Stimulated activated CD8-positive, alpha-beta memory T cell treated with anti-CD3 and anti-CD28 coated beads, Interleukin-4, amount 100 ng/mL, for 4 hours (primary cell): ENCODE measurements around the gene ZNRF1.

Source experiments
- DNase-seq, 2 donors: peaks; one replicate each; pipeline ENCODE4 v3.0.0-alpha.2; 2020; ENCODE audit warnings: low read depth in 2 of 2, low spot score in 1 of 2

The ZNRF1 gene

DNA sequence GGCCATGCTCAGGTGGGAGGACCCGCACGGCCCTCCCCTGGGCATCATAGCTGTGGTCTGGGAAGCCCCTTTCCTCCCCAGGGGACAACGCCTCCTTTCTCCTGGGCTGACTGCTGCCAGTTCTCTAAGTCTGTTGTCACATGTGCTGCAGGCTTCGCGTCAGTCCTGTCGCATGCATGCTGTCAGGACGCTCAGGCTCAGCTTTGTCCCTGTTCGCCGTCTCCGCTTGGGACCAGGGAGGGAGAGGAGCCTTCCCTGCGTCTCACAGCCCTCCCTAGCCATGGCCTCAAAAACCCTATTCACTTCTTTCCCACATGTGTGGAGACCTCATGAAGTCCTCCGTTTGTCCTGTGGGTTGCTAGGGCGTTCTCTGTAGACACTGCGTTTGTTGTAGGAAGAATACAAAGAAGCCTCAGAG is 96.4 kb downstream of the ZNRF1 start:
- DNase-seq: no peak

DNA sequence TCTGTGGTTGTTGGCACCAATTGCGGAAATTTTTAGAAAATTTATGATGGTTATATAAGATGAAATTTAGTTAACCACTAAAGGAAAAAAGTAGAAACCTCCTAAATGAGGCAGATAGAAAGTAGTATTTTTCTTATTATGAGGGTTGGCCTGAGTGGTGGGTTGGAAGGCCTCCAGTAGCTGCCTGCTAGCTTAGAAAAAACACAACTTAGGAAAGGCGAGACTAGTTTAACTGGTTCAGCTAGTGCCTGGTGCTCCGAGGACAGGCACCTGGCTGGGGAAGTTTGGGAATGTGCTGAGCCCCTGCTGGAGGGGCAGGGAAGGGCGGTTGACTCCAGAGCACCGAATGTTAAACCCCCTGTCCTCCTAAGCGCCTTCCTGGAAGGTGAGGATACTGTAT is 97.8 kb downstream of the ZNRF1 start:
- no peak for DNase-seq

DNA sequence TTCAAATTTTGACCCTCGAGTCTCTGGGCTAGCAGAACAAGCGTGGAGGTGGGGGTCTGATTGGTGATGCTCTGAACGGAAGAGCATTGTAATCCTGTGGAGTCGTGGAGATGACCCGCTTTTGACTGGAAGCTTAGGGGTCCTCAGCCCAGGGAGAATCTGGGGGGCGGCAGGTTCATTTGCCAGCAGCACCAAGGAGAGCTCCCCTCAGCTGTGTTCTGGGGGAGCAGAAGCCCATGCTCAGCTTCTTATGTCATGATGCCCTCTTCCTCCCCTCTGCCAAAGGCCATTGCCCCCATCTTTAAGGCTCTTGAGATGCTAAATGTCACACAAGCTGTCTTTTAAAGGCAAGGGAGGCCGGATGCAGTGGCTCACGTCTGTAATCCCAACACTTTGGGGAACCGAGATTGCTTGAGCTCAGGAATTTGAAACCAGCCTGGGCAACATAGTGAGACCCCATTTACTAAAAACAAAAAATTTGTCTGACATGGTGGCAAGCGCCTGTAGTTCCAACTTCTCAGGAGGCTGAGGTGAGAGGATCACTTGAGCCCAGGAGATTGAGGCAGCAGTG is 98.5 kb downstream of the ZNRF1 start:
- DNase-seq: no peak

DNA sequence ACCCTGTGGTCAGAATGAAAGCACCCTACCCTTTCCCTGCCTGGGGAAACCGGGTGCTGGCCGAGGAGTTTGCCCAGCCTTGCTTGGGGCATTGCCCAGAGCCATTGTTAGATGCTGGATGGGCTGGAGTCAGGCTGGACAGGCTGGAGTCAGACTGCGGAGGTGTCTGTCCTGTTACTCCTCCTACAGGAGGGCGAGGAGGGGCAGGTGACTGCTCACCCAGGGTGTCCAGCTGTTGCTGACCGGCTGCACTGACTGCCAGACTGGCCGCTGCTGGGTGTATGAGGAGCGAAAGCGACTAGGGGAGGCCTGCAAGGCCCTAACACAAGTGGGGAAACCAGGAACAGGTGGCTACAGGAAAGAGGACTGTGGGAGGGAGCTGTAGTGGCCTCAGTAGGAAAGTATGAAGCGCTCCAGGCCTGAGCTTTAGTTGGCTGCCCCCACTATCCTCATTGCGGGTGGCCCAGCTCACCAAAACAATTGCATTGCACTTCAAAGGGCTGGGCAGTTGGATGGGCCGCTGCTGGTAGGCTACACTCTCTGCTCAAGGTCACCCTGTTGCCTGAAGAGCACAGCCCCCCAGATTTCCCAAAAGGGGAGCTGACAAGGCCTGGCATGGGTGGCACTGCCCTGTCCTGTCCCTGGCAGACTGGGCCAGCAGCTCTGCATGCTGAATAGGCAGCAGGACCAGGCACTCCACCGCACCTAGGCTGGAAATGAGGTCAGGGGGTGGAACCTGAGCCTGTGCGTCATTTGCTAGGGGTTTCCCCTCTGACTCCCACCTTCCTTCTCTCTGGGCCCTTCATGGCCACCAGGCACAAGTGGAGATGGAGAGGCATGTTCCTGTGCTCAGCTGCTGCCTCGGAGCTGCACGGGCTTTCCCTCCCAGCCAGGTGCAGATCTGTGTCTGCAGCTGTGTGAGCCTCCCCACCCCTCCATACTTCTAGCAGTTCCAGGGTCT is 99.4 kb downstream of the ZNRF1 start:
- DNase-seq: peak in 1 of 2 donors; percentile 56

DNA sequence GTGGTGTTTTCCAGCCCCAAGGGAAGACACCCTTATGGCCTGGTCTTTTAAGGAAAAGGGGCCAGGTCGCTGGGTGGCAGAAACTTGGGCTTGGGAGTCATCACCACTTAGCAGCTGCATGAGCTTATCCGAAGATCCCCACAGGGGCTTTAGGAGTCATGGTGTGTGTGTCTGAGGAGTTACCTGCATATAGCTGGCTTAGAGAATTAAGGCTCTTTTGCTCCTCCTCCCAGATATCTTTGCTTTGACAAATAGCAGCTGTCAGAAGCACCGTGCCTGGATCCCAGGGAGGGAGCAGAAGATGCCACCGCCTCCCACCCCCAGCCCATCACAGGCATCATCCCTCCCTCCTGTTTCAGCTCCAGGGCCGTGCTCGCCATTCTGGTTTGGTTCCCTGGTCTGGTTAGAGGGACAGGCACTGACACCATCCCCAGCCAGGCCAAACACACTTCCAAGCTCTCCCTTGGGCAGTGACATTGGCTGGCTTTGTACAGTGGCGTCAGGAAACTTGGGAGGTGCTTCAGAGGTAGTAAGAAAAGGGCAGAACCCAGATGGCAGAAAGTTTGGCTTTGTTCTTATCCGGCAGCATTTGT is 100.3 kb downstream of the ZNRF1 start:
- no peak for DNase-seq

DNA sequence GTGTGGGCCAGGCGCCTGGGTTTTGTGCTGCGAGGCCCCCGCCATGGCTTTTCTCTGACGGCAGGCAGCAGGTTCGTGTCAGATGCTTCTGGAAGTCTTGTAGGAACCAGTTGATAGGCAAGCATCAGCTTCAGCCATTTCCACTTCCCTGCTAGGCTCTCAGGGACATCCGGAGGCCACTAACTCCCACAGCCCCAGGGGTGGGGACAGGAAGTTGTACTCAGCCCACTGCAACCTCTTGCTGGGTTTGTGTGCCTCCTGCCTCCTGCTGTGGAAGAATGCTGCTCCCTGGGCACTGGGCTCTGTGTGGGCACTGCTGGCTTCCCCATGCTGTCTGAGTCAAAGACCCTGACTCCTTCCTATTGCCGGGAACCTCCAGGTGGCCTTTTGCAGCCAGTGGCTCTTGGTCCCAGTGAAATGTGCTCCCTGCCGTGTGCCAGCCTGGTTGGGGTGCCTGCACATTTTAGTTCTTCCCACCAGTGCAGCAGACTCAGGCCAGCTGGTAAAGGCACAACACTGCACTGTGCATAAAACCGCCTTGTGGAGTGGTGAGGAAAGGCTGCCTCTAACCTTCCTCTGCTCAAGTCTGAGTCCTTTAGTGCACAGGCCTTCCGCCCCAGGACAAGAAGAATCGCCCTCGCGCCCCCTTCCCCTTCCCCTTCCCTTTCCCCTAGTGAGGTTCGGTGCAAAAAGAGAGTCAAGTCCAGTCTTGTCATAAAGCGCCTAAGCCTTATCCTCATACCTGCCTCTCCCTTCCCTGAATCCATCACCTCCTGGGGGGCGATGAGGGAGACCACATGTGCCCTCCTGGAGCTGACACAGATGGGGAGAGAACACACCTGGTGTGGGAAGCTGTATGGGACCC is 101.1 kb downstream of the ZNRF1 start:
- DNase-seq: no peak

DNA sequence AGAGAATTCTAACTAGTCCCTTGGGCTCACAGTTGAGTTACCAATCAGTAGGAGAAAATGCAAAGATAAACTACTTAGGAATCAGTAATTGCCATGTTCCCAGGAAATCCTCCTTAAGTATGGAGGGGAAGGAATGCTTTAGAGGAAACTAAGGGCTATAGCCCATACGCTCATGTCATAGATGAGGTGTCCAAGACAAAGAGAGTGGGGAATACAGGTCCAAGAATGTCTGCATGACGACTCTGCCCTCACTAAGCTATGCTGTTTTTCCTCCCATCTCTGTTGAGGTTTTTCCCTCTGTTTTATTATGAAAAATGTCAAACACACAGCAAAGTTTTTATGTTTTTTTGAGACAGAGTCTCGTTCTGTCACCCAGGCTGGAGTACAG is 101.8 kb downstream of the ZNRF1 start:
- no peak for DNase-seq

DNA sequence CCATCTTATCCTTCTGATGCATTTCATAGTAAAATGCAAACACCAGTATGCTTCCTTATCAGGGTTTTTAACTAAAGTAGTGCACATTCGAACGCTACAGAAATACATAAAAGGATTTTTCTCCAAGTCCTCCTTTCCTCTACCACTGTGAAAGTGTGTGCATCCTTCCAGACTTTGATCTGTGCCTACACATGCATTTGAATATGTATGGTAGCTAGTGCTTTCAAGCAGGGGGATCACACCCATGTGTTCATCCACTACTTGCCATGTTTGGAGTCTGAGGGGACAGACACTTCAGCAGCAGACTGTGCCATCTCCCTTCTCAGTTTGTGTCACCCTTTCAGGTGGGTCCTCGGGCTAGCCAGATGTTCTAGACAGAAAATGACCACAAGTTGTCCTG is 102.8 kb downstream of the ZNRF1 start:
- DNase-seq: no peak

DNA sequence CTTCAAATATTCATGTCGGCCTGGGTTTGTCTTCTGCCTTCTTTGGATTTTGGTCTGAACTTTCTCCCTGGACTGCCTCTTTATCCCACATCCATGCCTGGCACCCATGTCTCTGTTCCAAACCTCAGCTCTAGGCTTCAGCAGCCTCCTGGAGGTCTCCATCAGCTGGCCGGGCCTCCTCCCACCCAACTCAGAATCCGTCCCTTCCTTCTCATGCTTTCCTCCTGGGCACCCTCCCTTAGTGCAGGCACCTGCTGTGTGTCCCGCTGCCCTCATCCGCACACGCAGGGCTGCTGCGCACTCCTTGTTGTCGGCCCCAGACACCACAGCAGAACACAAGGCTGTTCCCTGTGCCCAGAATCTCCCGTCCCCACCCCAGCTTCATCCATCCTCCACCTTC is 103.8 kb downstream of the ZNRF1 start:
- DNase-seq: no peak

DNA sequence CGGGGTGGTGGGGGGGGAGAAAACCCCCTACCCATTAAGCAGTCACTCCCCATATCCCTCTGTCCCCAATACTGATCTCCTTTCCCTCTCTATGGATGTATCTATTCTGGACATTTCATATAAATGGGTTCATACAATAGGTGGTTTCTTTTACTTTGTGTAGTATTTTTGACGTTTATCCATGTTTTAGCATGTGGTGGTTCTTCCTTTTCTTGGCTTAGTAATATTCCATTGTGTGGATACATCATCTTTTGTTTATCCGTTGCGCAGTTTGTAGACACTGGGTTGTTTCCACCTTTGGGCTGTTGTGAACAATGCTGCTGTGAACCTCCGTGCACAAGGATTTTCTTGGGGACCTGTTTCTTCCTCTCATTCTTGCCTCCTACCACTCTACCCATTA is 105.2 kb downstream of the ZNRF1 start:
- DNase-seq: no peak

DNA sequence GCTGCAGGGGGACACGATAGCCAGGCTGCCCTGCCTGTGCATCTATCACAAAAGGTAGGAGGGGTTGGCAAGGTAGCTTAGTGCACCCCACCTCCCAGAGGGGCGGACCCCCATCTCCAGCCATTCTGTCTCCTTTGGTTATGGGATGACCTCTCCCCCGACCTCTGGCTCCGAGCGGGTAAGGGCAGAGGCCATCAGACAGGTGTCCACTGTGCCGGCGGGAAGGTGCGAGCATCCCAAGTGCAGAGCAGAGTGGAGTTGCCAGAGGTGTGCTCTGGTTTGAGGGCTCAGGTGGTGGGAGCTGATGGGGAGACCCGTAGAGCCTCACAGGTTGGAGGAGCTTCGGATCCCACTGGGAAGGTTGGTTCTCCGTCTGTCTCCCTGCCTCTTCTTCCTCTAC is 106.0 kb downstream of the ZNRF1 start:
- no peak for DNase-seq

DNA sequence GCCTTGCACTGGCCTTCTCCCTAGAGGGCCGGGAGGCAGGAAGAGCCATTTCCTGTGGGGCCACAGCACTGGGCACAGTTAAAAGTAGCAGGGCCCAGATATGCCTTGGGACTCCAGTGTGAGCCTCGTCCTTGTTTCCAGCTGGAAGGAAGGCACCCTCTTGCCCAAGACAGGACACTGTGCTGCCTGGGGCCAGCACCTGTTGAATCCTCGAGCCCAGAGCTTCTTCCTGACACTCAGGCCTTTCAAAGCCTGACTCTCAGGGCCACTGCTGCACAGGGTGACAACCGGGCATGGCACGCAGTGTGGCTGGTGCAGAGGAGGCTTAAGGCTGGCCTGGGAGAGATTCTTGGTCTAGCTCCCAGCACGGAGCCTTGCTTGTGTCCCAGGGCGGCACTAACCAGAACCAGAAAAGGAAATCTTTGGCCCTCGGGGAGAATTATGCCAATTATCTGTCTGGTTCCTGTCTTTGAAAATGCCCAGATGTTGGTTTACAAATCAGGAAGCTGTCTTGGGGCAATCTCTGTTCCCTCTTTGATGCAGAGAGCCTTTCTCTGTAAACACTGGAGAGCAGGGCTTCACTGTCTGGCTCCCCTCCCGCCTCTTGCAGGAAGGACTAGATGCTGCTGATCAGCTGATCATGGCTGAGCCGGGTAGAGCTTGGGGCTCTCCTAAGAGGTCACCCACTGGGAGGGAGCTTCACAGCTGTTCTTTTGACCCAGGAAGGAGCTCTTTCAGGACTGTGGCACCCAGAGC is 106.7 kb downstream of the ZNRF1 start:
- DNase-seq: no peak

DNA sequence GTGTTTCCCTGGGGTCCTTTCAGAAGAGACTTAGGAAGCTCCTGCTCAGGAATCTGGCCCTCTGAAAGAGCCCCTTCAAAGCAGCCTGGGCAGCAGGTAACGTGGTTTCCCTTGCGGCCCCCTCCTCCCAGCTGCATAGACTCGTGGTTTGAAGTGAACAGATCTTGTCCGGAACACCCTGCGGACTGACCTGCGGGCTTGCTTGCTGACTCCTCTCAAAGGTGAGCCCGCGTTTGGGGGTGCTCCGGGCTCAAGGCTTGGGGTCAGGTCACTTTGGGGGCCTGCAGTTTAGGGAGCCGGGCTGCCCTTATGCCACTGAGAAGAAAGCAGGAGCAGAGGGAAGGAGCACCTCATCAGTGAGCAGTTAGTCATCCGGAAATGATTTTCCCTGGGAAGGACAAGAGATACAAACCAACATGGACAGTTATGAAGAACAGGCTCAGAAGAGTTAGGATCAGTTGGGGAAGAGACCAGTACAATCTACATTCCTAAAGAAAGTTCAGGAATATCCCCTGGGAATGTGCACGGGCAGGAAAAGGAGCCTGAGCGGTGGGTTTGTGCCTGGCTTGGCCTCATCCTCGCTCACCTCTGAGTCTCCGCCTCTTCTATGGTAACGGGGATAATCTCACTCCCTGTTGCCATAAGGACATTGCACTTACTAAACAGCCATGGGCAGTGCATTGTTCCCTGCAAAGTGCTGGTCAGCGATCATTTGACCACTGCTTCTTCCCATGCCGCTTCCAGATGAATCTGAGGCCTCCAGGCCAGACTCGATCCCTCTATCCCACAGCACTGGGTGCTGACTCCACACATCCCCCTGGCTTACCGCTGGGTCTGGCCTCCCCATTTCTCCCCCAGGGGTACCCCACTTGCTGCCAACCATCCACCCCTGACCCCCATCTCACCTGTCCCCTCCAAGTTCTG is 107.8 kb downstream of the ZNRF1 start:
- DNase-seq: no peak

DNA sequence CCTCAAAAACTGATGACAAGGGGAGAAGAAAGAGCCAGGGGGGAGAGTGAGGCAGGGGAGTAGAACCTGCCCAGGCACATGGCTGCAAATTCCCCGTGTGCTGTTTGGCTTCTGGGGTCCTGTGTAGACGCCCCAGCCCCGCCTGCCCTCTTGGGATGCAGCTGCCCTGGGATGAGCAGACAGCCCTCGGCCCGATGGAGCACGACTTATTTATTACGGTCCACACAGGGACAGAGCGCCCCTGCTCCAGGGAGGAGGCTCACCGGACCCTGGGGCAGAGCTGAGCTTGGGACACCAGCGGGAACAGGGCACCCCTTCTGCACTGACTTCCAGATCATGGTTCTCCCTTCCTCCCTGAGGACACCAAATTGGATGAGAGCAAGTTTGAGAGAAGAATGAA is 108.7 kb downstream of the ZNRF1 start:
- no peak for DNase-seq

DNA sequence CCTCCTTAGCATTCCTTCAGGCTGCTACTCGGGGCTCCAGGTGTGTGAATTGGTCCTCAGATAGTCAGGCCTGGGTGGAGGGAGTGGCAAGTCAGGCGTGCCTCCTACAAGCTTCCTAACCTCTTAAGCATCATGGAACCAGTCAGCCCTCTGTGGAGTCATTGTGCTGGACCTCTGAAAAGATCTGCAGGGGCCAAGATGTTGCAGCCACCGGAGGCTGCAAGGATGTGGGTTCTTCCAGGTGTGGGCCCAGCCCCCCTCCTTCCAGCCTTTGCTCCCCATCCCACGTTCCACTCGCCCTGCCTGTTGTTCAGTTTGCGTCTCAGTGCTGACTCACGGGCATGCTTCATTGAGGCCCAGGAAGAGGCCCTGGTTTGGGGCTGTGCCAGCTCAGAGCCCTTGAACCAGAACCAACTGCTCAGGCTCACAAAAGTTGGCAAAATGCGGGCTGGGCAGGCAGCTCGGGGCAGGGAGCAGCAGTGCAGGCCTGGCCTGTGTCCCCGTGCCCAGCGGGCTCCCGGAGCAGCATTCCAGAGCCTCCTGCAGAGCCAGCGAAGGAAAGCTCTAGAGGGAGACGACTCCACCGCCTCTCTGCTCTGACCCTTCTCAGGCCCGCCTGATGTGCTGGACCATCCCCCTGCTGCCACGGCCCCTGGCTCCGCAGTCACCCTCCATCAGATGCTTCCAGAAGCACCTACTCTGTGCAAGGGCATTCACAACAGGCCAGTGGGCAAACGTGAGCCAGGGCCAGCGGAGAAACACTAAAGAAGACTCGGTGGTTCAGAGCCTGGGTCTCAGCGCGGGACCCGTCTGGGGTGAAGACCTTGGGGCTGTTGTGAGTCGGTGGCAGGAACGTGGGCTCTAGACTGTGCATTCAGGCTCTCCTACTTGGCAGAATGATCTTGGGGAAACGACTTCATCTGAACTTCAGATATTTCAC is 110.2 kb downstream of the ZNRF1 start:
- DNase-seq: peak in 1 of 2 donors; percentile 50

DNA sequence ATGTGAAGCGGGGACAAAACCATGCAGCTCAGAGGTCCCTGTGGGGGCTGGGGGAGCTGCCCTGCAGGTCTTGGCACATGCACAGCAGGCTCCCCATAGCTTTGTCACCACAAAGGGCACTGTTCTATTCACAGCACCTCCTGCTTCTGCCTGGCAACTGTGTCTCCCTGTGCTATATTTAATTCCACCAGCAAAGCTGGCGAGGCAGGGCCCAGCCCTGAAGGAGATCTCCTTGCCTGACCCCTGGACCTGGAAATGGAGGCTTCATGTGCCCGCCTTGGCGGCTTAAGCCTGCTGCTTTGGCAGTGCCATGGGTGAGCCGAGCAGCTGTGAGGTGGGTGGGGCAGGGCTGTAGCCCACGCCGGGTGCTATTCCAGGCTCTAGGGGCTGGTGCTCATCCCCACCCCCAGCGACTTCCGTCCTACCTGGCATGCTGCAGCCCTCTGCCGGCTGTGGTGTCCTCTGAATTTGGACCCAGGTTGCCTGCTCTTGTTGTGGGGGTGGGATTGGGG is 111.0 kb downstream of the ZNRF1 start:
- DNase-seq: no peak

DNA sequence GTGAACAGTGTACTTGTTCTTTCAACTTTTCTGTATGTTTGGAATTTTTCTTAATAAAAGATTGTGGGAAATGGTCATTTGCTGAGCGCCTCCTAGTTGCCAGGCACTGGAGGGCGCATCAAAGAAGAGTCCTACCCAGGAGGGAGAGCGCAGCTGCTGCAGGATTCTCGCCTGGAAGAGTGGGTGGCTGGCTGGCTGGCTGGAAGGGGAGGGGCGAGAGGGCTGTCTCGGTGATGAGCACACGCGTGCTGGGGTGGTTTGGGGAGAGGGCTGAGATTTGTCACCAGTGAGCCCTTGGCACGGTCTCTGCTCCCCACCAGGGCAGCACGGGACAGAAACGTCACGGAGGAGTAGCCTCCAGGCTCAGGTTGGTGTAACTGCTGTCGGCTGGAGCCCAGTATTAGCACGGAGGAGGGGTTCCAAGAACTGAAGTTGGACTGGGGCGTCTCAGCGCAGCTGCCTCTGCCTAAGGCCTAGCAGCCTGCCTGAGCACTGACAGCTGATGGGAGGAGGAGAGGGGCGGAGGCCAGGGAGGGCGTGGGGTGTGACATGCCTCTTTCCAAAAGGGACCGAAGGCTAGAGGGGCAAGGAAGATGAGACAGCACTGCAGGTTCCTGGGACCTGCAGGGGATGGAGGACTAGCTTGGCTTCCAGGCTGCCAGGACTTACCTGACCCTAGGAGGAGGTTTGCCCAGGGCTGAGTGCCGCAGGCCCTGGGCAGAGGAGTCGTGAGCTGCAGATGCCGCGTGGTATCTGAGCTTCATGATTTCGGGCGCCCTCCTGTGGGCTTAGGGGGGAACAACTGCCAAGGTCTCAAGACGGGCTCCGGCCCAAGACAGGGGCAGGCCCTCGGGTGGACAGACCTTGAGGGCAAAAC is 112.1 kb downstream of the ZNRF1 start:
- DNase-seq: peak; percentile 46 to 55
